Suppressor macrophage treated with lipopolysaccharide for 1 hour (primary cell): ENCODE data around the gene ZNF76.

Experiments used
- DNase-seq, 3 donors: peaks; one replicate each; pipeline ENCODE4 v3.0.0-alpha.2; 2020 to 2022

Gene ZNF76

DNA sequence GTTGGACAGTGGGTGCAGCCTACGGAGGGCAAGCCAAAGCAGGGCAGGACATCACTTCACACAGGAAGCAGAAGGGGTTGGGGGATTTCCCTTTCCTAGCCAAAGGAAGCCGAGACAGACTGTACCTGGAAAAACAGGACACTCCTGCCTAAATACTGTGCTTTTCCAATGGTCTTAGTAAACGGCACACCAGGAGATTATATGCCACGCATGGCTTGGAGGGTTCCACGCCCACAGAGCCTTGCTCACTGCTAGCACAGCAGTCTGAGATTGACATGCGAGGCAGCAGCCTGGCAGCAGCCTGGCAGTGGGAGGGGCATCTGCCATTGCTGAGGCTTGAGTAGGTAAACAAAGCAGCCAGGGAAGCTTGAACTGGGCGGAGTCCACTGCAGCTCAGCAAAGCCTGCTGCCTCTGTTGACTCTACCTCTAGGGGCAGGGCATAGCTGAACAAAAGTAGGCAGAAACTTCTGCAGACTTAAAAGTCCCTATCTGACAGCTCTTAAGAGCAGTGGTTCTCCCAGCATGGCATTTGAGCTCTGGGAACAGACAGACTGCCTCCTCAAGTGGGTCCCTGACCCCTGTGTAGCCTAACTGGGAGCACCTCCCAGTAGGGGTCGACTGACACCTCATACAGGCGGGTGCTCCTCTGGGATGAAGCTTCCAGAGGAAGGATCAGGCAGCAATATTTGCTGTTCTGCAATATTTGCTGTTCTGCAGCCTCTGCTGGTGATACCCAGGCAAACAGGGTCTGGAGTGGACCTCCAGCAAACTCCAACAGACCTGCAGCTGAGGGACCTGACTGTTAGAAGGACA, 72.7 kb downstream of the ZNF76 start:
- peak in 1 of 3 donors; percentile 16 for DNase-seq

DNA sequence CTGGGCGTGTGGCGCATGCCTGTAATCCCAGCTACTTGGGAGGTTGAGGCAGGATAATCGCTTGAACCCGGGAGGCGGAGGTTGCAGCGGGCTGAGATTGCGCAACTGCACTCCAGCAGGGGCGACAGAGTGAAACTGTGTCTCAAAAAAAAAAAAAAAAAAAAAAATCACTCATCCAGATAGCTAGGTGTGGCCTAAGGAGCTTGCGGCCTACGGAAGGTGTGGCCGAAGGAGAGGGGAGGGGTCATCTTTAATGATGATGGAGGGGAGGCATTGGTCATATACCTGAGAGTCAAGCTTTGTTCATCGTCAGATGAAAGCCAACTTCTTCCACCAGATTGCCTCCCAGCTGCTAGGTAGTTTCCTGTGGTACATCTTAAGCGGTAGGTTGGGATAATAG, 82.0 kb downstream of the ZNF76 start:
- no peak for DNase-seq

DNA sequence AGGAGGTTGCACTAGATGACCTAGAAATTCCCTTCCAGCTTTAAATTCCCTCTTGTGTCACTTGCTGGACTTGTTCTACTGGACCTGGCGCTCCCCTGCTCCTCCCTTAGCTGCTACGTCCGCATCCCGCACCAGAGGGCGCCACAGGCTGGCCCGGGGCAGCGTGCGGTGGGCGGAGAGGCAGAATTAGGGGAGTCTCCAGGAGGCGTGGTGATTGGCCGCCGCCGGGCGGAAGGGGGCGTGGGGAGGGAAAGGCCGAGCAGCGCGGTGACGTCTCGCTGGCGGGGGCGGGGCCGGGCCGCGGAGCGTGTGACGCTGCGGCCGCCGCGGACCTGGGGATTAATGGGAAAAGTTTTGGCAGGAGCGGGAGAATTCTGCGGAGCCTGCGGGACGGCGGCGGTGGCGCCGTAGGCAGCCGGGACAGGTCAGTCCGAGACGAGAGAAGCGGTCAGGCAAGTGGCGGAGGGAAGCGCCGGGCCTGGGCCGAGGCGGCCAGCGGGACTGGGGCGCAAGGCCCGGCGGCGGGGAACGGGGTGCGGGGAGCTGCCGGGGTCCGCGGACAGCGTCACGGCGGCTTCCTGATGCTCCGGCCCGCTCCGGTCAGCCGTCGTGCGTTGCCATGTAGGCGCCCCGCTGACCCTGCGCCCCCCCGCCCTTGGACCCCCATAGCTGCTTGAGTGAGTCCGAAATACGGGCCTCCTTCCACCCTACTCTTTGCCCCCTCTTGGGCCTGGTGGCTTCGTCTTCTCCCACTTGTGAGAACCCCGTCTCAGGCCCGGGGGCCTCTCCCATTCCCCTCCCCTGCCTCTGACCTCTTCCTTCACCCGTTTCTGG, 82.9 kb downstream of the ZNF76 start, which contains the start of gene PPARD:
PPARD (plus strand) TSS at position 301 of the 834 bp plus-strand sequence. CDS start 68,530 bp downstream, outside the sequence.
- peak; percentile 98 to 99 (median 99) for DNase-seq

DNA sequence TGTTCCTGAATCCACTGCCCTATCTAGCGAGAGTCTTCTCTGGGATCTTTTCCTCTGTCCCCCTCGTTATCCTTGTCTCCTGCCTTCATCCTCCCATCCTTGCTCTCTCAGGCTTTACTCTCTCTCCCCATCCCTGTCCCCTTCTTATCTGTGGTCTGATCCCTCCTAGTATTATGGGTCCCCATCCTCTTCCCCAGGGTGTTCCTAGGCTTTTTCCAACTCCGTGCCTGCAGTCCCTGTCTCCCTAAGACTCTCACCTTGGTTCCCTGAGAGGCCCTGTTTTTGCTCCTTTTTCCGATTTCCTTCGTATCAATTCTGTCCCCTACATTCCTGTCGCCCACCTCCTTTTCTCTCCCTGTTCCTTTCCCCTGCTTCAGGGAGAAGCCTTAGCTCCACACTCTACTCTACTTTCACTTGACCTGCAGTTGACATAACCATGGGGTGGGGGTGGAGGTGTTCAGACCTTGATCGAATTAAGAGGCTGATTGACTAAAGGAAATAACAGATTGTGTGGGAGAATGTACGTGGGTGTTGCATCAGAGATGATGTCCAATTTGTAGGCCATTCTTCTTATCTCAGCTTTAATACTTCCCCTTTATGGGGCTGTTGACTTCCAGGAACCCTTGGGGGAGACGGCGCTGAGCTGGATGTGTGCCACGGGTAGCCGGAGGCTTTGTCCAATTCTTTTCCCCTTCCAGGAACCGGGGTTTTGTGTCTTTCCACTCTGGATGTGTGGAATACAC, 83.7 kb downstream of the ZNF76 start:
- peak; percentile 77 to 88 (median 78) for DNase-seq

DNA sequence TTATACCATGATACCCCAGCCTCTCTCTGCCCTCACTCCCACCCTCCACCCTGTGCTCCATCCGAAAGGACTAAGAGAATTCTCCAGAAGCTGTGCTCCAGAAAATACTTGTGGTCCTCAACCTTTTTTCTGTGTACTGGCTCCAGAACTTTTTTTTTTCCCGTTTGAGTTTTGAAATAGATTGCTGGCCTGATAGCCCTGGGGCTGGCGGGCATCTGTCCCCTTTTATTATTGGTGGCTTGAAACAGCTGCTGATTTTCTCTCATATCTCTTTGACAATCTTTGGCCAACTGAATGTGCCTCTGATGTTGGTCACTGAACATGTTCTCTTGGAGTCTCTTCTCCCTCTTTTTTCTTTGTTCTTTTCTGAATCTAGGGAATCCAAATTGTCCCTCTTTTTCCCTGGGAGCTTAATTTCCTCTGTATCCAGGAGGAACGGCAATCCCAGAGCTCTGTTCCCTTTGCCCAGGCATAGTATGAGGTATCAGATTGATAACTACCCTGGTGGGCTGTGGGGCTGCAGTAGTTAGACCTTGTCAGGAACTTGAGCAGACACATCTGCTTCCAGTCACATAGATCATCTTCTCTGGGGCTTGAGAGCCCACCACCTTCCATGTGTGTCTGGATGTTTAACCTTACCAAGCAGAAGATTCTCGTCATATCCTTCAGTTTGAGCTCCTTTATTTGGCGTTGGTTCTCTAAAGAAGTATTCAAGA, 84.5 kb downstream of the ZNF76 start:
- DNase-seq: no peak
